OCI-LY3 (cell line): ENCODE measurements around the gene KATNAL2.

Source experiments
- CTCF ChIP-seq: fragments of 200-600, 300-600 bp; sonication (generic); IDR thresholded peaks from 2 replicates; pipeline ENCODE4 v1.5.1; 2014; ENCODE audit warnings: antibody characterized with exemption, low read length, low read depth
- EZH2phosphoT487 ChIP-seq: fragments of 200-600 bp; shearing (Covaris generic); IDR thresholded peaks from 2 replicates; pipeline ENCODE4 v1.6.1; 2018; ENCODE audit warnings: antibody characterized with exemption, mixed run types, low read depth

- TF ChIP-seq CTCF (no peak), EZH2phosphoT487 (no peak)
These were observed 24.6 kb upstream of the KATNAL2 start for GRCh38 chr18:46892842-46893241.
